HG03135 (cell line): ENCODE data around the gene MUC20.

Experiments used
- ATAC-seq: cut with Tn5 transposase; IDR thresholded peaks from one replicate; pipeline ENCODE4 v1.9.1; 2021; ENCODE audit warnings: mild to moderate bottlenecking, moderate library complexity; ENCODE audit not compliant: unreplicated experiment

Gene MUC20

DNA sequence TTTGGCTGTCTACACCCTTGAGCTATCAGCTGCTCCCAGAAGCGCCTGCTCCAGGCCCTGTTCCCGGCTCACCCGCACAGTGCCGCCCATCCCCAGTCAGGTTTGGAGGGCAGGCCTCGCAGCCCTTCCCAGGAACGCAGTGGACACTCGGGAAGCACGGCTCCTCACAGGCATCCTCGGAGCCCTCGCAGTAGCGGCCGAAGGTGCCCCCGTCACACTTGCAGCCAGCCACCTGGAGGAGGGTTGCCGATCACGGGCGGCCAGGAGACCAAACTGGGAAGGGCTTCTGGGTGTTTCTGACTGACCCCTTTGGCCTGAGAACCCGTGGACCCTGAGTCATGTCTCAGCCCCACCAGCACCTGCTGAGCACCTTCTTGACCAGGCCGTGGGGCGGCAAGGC, 33.4 kb downstream of the MUC20 start:
- ATAC-seq: no peak

DNA sequence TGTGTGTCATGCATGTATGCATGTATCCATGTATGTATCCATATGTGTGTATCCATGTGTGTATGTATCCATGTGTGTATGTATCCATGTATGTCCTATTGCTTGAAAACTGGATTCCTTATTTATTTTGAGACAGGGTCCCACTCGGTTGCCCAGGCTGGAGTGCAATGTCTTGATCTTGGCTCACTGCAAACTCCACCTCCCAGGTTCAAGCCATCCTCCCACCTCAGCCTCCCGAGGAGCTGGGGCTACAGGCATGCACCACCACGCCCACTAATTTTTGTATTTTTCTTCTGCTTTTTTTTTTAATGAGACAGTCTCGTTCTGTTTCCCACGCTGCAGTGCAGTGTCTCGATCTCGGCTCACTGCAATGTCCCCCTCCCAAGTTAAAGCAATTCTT, 34.1 kb downstream of the MUC20 start:
- no peak for ATAC-seq

DNA sequence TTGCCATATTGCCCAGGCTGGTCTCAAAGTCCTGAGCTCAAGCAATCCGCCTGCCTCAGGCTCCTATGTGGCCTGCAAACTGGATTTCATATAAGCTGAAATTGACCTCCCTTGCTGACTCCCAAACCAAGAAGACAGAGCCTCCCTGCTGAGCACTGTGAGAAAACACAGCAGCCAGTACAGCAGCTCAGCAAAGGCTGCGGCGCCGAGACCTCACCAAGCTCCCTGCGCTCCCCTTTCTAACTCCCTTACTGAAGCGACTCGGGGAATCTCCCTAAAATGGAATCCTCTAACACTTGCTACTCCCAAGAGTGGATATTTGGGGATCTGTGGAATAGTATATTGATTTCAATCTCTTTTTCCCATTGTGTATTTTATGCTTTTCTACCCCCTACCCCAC, 34.6 kb downstream of the MUC20 start:
- no peak for ATAC-seq

DNA sequence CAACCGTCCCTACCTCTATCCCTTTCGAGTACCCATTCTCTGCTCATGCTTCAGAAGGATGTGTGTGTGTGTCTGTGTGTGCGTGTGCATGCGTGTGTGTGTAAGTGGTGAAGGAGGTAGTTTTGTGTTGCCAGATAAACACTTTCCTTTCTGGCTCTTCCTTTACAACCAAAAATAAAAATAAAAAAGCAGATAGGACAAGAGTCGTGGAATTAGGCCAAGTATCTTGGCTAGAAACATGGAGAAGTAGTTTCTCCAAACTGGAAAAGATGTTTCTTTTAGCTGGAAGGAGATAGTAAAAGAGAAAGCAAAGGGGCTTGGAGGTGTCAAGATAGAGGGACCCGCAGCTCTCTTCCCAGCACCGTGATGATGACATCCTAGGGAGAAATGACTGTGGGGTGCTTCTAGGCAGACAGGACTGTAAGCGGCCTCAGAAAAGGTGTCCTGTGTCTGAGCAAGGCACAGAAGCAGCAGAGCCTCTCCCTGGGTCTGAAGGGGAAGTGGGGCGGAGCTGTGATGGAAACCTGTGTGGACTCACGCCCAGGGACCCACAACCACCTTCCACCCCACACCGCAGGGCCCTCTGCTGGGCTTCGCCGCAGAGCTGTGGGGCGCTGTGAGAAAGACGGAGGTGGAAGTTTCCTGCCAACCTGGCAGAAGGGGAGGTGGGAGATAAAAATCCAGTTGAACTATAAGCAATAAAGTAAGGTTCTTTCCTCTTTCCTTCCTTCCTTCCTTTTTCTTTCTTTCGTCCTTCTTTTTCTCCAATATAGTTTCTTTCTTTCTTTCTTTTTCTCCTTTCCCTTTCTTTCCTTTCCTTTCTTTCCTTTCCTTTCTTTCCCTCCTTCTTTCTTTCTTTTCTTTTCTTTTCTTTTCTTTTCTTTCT, 35.3 kb downstream of the MUC20 start:
- ATAC-seq: no peak

DNA sequence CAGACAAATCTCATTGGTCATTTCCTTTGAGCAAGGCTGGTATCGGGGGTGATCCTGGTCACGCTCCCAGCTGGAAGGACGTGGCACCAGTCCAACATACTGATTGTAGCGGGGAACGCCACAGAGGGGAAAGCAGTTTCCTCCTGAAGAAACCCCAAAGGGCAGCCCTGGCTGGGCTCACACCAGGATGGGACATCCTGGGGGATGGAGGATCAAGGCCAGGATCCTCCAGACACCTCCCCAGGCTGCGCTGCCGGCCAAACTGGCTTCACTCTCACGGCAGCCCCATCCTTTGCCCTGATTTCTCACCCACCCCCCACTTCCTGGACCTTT, 36.6 kb downstream of the MUC20 start:
- no peak for ATAC-seq

DNA sequence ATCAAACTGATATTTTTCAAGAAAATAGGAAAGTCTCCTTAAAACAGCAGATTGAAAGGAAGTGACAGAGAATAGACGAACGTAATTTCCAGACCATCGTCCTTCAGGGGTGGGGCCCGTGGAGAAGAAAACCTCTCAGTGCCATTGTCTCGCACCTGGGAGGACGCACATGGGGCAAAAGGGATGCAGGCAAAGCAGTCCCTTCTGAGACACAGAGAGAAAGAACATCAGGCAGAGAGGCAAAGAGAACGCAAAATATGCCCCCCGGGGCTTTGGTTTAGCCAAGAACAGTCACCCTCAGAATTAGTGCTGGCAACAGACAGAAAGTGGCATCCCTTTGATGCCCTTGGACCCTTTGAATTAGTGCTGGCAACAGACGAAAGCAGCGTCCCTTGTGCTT, 37.0 kb downstream of the MUC20 start:
- ATAC-seq: no peak

DNA sequence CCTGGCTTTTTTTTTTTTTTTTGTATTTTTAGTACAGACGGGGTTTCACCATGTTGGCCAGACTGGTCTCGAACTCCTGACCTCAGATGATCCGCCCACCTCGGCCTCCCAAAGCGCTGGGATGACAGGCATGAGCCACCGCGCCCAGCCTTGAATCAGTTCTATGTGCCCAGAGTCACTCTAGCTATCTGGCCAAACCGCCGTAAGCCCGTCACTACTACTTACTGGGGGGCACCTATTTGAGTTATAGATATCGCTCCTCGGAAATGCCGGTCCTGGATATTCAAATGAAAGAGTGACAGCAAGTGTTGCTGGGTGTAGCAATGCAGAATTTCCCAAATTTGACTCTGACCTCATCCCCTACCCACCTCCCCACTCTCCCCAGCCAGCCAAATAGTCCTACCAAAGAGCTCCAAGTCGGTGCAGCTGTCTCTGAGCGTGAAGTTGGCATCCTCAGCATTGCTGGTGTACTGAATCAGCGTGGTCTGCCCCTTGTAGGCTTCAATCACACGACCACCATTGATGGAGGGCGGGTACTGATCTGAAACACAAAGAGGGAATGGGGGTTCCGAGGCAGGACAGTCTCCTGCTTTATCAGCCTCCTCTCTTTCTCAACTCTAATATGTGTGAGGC, 38.1 kb downstream of the MUC20 start:
- no peak for ATAC-seq

DNA sequence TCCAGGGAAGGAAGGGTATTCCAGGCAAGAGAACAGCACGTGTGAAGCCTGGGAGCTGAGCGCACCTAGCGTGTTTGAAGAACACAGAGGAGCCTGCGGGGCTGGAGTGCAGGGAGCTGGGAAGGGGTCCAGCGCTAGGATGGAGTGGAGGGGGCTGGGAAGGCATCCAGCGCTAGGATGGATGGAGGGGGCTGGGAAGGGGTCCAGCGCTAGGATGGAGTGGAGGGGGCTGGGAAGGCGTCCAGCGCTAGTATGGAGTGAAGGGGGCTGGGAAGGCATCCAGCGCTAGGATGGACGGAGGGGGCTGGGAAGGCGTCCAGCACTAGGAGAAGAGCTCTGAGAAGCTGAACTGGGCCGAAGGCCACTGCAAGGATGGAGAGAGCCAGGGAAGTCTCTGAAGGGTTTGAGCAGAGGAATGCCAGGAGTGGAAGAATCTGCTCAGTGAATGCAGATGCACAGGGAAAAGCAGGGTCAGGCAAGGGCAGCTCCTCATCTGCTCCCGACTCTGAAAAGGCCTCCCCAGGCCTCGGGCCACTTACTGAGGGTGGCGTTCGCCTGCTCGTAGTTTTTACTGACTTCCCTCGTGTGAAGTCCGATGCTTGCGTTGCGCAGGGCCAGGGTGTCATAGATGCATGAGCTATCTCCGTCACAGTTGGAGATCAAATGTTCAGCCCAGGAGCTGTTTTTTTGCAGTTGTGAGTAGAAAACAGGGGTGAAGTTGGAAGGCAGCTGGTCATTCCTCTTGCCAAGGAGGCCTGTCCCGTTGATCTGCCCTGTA, 39.8 kb downstream of the MUC20 start:
- ATAC-seq: no peak

DNA sequence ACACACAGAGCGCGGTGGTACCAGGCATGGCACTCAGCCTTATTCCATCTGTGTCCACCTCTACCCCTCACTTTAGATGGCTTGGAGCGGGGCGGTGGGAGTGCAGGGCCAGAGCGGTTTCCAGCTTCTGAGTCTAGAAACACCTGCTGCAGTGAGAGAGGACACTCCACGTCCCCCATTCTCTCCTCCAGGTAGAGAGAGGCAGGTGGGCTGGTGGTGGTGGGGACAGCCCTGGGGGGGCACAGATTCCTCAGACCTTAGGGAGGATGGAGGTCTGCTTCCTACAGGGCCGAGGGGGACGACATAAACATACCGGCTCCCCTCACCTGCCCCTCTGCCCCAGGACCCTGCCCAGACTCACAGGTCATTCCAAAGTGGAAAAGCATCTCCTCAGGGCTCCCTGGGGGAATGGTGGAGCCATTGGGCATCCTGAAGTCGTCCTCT, 40.4 kb downstream of the MUC20 start:
- no peak for ATAC-seq

DNA sequence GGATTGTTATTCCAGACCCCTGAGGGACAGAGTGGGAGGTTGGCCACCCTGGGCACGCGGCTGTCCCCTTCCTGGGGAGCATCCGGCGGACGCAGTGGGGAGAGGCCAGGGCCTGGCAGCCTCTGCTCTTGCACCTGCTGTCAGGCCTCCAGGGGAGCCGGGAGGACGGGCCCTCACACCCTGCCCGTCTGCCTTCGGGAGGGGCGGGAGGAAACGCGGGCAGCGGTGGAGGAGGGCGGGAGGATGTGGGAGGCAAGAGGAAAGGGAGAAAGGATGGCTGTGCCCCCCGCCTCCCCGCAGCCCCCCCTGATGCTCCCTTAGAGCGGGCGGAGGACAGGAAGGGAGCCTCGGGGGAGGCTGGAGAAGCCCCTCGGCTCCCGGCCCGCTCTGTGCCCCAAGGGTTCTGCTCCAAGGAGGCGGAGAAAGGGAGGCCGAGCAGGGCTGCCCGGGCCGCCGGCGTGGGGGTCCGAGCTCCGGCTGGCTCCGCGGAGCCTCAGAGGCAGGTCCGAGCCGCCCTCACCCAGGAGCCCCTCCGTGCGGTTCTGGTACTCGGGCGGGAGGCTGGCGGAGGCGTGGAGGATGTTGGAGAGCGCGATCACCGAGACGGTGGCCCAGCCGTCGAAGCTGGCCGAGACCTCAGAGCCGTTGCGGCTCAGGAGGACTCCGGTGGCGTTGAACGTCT, 40.9 kb downstream of the MUC20 start:
- no peak for ATAC-seq

DNA sequence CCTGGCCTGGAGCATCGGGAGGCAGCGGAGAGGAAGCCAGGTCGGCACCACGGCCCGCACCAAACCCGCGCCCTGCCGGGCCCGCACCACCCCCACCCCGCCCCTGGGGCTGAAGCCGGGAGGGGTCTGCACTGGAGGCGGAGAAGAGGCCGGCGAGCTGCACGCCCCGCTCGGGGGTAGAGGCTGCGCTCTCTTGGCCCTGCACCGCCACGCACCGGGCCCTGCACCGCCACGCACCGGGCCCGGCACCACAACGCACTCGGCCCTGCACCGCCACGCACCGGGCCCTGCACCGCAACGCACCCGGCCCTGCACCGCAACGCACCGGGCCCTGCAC, 41.4 kb downstream of the MUC20 start:
- no peak for ATAC-seq

DNA sequence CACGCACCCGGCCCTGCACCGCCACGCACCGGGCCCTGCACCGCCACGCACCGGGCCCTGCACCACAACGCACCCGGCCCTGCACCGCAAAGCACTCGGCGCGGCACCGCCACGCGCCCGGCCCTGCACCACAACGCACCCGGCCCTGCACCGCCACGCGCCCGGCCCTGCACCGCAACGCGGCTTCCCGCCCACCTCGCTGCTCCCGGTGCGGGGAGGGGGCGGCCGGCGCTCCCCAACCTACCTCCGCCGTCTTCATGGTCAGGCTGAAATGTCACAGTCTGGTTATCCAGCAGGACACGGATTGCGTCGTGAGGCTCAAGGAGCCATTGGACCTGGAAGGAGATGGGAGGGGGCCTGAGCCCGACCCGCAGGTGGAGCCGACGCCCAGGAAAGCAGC, 41.8 kb downstream of the MUC20 start:
- no peak for ATAC-seq

DNA sequence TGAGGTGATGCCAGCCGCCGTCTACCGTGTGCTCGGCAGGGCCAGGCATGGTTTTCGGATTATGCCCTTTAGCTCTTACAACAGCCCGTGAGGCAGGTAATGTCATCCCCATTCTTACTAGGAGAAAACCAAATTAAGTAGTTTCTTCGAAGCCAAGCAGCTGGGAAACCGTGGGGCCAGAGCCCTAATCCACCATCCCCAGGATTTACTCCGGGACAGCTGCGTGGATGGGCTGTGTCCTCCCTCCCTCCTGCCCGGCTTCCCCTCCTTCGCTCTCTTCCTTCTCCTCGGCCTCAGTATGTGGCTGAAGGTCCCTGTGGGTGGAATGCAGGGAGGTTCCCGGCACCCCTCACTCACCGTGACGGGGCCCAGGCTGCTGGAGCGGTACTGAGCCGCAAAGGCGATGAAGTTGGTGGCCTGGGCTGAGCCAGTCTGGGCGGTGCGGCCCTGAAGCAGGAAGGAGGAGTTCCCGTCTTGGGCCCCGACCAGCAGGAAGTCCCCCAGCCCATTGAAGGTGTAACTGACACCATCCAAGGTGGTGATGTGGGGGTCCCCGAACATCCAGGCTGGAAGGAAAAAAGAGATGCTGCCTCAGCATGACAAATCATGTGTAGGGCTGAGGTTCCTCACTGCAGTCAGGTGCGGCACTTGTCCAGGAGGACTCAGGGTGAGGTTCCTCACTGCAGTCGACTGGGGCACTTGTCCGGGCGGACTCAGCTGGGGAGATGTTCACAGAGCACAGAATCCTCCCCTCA, 42.5 kb downstream of the MUC20 start:
- ATAC-seq: no peak

DNA sequence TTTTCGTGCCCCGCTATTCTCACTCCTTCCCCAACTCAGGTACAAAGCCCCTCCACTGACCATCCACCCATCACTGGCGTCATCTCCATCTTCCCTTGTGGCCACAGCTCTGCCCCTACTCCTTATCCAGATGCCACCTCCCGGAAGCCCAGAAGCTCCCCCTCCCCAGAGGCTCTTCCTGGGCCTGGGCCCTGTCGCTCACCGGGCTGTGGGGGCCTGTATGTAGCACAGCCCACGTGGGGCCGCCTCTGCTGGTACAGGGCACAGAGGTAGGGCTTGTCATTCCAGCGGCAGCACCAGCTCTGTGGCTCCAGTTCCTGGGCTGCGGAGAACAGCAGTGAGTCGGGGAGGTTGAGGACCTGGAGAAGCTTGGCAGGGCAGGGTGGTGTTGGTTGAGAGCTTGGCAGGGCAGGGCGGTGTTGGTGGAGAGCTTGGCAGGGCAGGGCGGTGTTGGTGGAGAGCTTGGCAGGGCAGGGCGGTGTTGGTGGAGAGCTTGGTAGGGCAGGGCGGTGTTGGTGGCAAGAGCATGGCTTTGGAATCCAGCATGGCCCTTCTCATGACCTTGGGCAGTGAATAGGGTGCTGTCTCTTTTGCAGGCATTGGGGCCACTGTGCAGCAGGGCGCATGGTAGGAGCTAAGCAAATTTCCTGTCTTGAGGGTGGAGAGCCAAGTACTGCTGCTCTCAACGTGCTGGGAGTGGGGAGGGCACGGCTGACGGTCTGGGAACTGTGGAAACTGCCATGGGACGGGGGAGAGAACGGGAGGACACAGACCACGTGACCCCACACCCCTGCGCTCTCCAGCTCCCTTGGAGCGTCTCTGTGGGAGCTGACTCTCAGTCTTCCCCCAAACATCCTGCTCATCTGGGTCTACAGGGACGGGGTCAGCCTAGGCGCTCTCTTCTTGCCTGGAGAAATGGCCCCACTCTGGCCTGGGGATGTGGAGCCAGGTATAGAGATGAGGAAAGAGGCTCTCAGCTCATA, 43.4 kb downstream of the MUC20 start:
- ATAC-seq: no peak

DNA sequence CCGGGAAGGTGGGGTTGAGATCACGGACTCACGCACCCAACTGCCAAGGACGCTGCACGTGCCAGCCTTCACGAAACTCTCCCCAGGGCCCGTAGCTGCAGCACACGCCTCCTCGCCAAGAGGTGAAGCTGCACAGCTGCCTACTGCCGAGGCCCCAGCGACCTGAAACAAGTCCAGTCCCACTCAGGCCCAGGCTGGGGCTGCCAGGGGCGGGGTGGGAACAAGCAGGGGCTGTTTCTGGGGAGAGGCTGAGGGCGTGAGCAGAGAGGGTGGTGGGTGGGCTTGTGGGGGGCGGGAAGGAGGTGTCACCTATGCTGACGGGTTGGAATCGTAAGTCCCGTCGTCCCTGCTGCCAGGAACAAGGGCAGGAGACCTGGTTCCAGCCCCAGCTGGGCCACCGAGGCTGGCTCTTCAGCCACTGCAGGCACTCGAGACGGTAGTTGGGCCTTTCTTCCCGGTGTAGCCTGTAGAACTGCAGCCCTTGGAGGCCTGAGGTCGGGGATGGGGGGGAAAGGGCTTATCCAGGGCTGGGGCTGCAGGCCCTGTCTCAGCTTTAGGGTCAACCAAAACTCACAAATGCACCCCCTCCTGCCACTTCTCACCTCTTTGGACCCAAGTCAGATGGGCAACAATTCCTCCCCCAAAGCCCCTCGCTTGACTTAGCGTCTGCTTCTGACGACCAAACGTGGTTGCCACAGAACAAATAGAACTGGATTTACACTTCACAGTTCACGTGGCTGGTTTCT, 44.4 kb downstream of the MUC20 start:
- ATAC-seq: no peak

DNA sequence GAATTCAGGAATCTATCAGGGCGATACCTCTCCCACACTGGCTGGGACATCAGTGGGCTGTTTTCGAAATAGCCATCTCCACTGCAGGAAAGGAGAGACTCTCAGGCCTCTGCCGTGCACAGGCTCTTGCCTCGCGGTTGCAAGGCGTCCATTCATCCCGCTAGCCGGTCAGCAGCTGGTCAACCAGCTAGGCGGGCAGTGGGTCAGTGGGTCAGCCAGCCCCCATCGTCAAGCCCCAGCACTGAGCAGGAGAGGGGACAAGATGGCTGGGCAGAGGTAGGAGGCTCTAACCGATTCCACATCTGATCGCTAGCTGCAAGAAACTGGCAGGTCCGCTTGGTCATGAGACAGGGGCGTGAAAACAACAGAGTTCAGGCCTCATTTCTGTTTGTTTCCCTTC, 45.9 kb downstream of the MUC20 start:
- no peak for ATAC-seq

DNA sequence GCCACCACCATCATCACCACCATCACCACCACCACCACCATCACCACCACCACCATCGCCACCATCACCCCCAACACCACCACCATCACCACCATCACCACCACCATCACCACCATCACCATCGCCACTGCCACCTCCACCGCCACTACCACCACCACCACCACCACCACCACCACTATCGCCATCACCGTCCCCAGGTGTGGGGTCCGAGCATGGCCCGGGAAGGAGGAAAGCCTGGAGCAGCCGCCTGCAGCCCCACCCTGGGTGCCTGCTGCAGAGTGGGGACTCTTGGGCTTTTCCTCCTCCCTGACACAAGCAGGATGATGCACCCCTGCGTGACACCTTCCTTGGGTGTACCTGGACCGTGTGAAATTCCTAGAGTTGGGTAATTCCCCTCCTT, 47.0 kb downstream of the MUC20 start:
- ATAC-seq: no peak

DNA sequence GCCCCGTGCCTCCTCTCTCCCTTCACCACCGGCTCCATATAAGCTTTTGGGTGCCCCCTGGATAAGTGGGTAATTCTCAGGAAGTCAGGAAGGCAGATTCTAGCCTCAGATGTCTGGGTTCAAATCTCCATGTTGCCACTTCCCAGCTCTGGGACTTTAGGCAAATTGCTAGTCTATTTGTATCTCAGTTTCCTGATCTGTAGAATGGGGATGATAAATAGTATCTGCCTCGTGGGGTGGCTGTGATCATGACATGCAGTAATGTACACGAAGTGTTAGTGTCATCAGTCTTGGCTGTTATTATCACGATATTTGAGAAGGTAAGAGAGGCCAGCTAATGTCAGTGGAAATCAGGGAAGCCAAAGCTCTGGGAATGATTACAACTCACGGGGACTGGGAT, 47.6 kb downstream of the MUC20 start:
- ATAC-seq: no peak

DNA sequence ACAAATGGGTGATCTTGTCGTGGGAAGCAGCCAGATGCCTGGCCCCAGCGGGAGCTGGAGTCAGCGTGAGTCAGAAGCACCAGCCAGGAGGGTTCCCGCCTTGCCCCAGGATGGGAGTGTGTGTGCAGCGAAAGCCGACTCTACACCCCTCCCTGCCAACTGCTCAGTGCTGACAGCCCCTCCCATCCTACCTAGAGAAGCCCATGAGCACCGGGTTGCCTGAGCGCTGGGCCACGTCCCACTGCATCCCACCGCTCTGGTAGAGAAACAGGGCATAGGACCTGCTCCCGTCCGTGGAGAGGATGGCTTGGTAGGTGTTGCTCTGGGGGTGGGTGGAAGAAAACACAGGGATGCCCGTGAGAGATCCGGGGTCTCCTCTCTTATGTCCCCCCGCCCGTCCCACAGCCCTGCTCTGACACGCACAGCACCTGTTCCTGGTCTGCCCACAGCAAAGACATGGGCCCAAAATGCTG, 48.1 kb downstream of the MUC20 start:
- no peak for ATAC-seq
